ENCODE results near the gene ASB6. TPM values are rescaled to one million over a fixed set of nuclear protein-coding genes. Genes with fewer than 3 reads are reported as not detected.

Gene ASB6
- total and polyA plus RNA-seq, 2 of the 13 experiments (the other 11 are each of a cell fraction or from before 2014, with no cell fraction given) = 8.2 to 8.4 TPM

DNA sequence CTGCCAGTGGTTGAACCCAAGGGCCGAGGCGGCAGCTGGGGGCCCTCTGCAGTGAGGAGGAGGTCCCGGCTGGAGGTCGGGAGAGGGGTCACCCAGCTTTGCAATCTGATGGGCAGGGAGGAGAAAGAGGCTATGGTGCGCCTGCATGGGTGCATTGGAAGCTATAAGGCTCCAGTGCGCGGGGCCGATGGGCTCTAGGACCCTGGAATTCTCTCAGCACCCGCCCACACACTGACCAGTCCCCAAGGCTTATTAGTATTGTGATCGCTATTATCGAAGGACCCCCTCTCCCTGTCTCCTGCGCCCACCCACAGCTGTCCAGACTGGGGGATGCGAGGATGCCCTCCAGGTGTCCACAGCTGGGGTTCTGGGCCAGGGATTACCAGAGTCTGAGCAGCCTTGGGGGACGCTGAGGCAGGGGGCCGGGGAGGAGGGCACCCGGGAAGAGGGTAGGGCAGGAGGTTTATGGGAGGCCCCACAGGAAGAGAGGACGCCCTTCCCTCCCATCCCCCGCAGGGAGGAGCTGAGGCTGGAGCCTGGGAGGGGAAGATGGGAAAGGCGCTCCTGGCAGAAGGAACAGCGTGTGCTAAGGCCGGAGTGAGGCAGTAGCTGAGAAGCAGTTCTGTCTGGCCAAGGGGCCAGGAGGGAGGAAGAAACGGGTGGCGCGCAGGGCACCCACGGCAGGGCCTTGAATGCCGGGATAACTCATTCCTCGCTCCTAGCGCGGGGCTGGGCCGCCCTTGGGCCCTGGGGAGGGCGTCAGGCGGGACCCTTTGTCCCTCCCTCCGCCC is 45.2 kb downstream of the ASB6 start (continued):
- TF ChIP-seq, protein P1, sequence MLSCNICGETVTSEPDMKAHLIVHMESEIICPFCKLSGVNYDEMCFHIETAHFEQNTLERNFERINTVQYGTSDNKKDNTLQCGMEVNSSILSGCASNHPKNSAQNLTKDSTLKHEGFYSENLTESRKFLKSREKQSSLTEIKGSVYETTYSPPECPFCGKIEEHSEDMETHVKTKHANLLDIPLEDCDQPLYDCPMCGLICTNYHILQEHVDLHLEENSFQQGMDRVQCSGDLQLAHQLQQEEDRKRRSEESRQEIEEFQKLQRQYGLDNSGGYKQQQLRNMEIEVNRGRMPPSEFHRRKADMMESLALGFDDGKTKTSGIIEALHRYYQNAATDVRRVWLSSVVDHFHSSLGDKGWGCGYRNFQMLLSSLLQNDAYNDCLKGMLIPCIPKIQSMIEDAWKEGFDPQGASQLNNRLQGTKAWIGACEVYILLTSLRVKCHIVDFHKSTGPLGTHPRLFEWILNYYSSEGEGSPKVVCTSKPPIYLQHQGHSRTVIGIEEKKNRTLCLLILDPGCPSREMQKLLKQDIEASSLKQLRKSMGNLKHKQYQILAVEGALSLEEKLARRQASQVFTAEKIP (CRISPR knock-in tag; IDR thresholded peaks at IDR 0.05; ENCODE audit: borderline replicate concordance) = no peak
- TF ChIP-seq ZNF12 (CRISPR knock-in tag; IDR thresholded peaks at IDR 0.05) (peak; percentile 10; the same call in 1 of the 2 replicates), JUND (CRISPR knock-in tag; IDR thresholded peaks at IDR 0.05) (no peak), SMARCC2 (IDR thresholded peaks at IDR 0.05) (no peak), MATR3 (CRISPR knock-in tag; IDR thresholded peaks at IDR 0.05) (no peak), ZIK1 (CRISPR knock-in tag; IDR thresholded peaks at IDR 0.05; ENCODE audit: borderline replicate concordance, low read depth) (no peak; the same call in 1 of the 2 replicates), NCOR1 (IDR thresholded peaks at IDR 0.05; ENCODE audit: borderline replicate concordance, low read length) (peak; percentile 47; the same call in 1 of the 2 replicates), SMARCE1 (IDR thresholded peaks at IDR 0.05; ENCODE audit: borderline replicate concordance) (no peak), NAIF1 (CRISPR knock-in tag; IDR thresholded peaks at IDR 0.05; ENCODE audit: borderline replicate concordance) (no peak), ZNF562 (CRISPR knock-in tag; IDR thresholded peaks at IDR 0.05; ENCODE audit: borderline replicate concordance) (no peak), NCOA1 (CRISPR knock-in tag; IDR thresholded peaks at IDR 0.05) (no peak; the same call in 1 of the 2 replicates), CBX5 (CRISPR knock-in tag; IDR thresholded peaks at IDR 0.05; ENCODE audit: borderline replicate concordance) (no peak), ZKSCAN8 (CRISPR knock-in tag; IDR thresholded peaks at IDR 0.05; ENCODE audit: borderline replicate concordance) (no peak), ZNF547 (CRISPR knock-in tag; IDR thresholded peaks at IDR 0.05) (no peak), U2AF2 (IDR thresholded peaks at IDR 0.05; ENCODE audit: low read depth, low read length) (no peak), ZNF143 (CRISPR knock-in tag; IDR thresholded peaks at IDR 0.05) (no peak), STAG1 (CRISPR knock-in tag; IDR thresholded peaks at IDR 0.05) (no peak), ZNF672 (CRISPR knock-in tag; IDR thresholded peaks at IDR 0.05) (no peak), DMAP1 (CRISPR knock-in tag; IDR thresholded peaks at IDR 0.05) (no peak; the same call in 1 of the 2 replicates), ZNF607 (CRISPR knock-in tag; IDR thresholded peaks at IDR 0.05; ENCODE audit: borderline replicate concordance) (no peak; the same call in 1 of the 2 replicates)
- TF ChIP-seq, protein P2, sequence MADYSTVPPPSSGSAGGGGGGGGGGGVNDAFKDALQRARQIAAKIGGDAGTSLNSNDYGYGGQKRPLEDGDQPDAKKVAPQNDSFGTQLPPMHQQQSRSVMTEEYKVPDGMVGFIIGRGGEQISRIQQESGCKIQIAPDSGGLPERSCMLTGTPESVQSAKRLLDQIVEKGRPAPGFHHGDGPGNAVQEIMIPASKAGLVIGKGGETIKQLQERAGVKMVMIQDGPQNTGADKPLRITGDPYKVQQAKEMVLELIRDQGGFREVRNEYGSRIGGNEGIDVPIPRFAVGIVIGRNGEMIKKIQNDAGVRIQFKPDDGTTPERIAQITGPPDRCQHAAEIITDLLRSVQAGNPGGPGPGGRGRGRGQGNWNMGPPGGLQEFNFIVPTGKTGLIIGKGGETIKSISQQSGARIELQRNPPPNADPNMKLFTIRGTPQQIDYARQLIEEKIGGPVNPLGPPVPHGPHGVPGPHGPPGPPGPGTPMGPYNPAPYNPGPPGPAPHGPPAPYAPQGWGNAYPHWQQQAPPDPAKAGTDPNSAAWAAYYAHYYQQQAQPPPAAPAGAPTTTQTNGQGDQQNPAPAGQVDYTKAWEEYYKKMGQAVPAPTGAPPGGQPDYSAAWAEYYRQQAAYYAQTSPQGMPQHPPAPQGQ (CRISPR knock-in tag; IDR thresholded peaks at IDR 0.05; ENCODE audit: borderline replicate concordance) = no peak
- TF ChIP-seq, protein P3, sequence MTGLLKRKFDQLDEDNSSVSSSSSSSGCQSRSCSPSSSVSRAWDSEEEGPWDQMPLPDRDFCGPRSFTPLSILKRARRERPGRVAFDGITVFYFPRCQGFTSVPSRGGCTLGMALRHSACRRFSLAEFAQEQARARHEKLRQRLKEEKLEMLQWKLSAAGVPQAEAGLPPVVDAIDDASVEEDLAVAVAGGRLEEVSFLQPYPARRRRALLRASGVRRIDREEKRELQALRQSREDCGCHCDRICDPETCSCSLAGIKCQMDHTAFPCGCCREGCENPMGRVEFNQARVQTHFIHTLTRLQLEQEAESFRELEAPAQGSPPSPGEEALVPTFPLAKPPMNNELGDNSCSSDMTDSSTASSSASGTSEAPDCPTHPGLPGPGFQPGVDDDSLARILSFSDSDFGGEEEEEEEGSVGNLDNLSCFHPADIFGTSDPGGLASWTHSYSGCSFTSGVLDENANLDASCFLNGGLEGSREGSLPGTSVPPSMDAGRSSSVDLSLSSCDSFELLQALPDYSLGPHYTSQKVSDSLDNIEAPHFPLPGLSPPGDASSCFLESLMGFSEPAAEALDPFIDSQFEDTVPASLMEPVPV (CRISPR knock-in tag; IDR thresholded peaks at IDR 0.05) = no peak; the same call in 1 of the 2 replicates
- TF ChIP-seq, protein P4, sequence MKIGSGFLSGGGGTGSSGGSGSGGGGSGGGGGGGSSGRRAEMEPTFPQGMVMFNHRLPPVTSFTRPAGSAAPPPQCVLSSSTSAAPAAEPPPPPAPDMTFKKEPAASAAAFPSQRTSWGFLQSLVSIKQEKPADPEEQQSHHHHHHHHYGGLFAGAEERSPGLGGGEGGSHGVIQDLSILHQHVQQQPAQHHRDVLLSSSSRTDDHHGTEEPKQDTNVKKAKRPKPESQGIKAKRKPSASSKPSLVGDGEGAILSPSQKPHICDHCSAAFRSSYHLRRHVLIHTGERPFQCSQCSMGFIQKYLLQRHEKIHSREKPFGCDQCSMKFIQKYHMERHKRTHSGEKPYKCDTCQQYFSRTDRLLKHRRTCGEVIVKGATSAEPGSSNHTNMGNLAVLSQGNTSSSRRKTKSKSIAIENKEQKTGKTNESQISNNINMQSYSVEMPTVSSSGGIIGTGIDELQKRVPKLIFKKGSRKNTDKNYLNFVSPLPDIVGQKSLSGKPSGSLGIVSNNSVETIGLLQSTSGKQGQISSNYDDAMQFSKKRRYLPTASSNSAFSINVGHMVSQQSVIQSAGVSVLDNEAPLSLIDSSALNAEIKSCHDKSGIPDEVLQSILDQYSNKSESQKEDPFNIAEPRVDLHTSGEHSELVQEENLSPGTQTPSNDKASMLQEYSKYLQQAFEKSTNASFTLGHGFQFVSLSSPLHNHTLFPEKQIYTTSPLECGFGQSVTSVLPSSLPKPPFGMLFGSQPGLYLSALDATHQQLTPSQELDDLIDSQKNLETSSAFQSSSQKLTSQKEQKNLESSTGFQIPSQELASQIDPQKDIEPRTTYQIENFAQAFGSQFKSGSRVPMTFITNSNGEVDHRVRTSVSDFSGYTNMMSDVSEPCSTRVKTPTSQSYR (CRISPR knock-in tag; IDR thresholded peaks at IDR 0.05; ENCODE audit: borderline replicate concordance) = peak; percentile 81
